Motor neuron (in vitro differentiated cells): ENCODE measurements around the gene ST7. TPM values are rescaled to one million over a fixed set of nuclear protein-coding genes. Genes with fewer than 3 reads are reported as not detected.

Experiments used
- ATAC-seq, 8 experiments: fragments of 200-7000 bp; cut with Tn5 transposase; replicated peaks in 6 of 8; 2 replicates each; pipeline ENCODE4 v1.8.0; 2021; ENCODE audit warnings: mild to moderate bottlenecking in 8 of 8, moderate library complexity in 8 of 8
- H3K27ac ChIP-seq, 2 donors: fragments of 250-450 bp; sonication (Bioruptor Pico); 2 replicates each; pipeline ENCODE4 v1.9.0; 2021; ENCODE audit warnings: antibody characterized with exemption in 2 of 2, mild to moderate bottlenecking in 2 of 2, moderate library complexity in 1 of 2
- H3K4me1 ChIP-seq, 2 donors: fragments of 250-450 bp; sonication (Bioruptor Pico); replicated peaks in 1 of 2; 2 replicates each; pipeline ENCODE4 v1.6.1; 2021; ENCODE audit warnings: antibody characterized with exemption in 2 of 2, mild to moderate bottlenecking in 2 of 2, moderate library complexity in 1 of 2
- H3K4me3 ChIP-seq, 5 donors: fragments of 250-450 bp; sonication (Bioruptor Pico); 2 replicates each; pipeline ENCODE4 v1.9.0; 2021; ENCODE audit warnings: antibody characterized with exemption in 5 of 5, mild to moderate bottlenecking in 5 of 5, moderate library complexity in 4 of 5
- WGBS, 10 experiments: fragments of 450-650 bp; shearing (Covaris generic); methylation state at CpG; one replicate each; pipeline ENCODE4 v1.0.0; 2022; 5-methylcytosine and 5-hydroxymethylcytosine counted together
- in situ Hi-C, 9 experiments: fragments of 400-800 bp; cut with MboI; loops; one replicate each; pipeline ENCODE4 v1.15.0; 2021; ENCODE audit warnings: low sequenced_read_pairs in 9 of 9, low pct_unique_long_range_greater_than_20kb in 2 of 9; ENCODE audit not compliant: unreplicated experiment in 9 of 9
- total RNA-seq, 8 experiments: library from RNA; unstranded; fragments of 300-600 nt; gene quantifications; 2 replicates each; pipeline versions ENCODE4 v1.2.3 to v1.2.4, GENCODE V29; 2022

The ST7 gene
- total RNA-seq, 8 experiments from 2014 or later = 20.6 to 55.5 (median 42.4) TPM

DNA sequence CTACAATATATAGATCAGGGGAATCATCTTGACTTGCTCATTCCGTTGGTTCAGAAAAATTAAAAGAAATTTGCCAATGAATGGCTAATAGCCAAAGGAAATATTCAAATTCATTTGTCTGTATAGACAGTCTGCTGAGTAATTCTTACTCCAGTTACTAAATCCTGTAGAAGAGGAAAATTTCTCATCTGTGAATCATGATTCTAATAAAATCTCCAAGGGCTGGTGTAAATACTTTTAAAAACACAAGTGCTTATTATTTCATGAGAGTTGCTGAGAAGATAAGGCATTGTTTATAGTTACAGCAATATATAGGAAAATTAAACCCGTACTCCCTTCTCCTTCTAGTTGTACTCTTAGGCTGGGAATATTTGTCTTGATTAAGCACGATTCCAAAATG is 316.6 kb downstream of the ST7 start:
- Histone ChIP-seq H3K27ac (no peak overlapping the region), H3K4me1 (no peaks in the 10 kb centered on the region), H3K4me3 (no peak overlapping the region)
- in situ Hi-C loops = no loop called here
- ATAC-seq = peak in 3 of 8 experiments; percentile 31 to 57 (median 34)
- 19 to 100% (median 76%) methylated on average over 1 to 3 of the region's 3 CpGs; no CpG with 5 or more reads in 2 of the 10 experiments for WGBS, 10 experiments

DNA sequence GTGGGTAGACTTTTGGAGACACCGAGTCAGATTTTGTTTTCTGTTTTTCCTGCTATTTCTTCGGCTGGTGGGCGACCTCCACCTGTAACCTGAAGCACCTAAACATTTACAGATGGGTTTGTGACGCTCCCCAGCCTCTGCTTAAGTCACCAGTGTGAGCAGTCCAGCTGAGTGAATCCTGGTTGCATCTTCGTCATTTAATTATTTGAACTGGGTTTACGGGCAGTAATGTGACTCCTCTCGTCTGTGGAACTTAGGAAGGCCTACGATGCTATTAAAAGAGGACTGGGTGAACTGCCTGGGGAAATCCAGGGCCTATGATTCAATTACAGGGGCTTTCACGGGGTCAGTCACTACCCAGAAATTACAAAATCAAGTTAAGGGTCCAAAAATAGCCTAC is 317.1 kb downstream of the ST7 start:
- in situ Hi-C loops = no loop called here
- ATAC-seq = no peak
- Histone ChIP-seq H3K4me3 (no peak overlapping the region), H3K27ac (no peak overlapping the region), H3K4me1 (no peaks in the 10 kb centered on the region)
- 41 to 100% (median 77%) methylated on average over 1 to 9 of the region's 9 CpGs; no CpG with 5 or more reads in 1 of the 10 experiments for WGBS, 10 experiments

DNA sequence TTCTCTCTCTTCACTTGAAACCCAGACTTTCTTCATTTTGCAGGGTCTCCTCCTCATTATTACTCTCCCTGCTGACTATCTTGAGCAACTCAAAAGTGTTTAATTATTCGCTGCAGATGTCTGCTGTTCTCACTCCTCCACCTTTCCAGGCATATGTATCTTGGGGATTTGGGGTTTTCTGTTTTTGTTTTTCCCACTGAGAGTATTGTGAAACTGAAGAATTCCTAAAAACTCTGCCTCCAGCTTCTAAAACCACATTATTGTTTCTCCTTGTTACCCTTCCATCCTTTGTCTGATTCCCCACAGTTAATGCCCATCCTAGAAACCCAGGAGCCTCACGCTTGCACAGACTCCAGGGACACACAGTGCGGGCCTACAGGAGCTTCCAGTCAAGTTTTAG is 318.3 kb downstream of the ST7 start:
- no peaks in the 10 kb centered on the region for H3K4me1 ChIP-seq
- no peak overlapping the region for H3K27ac ChIP-seq
- in situ Hi-C loops = no loop called here
- 75 to 100% (median 93%) methylated on average over 1 to 3 of the region's 3 CpGs; no CpG with 5 or more reads in 1 of the 10 experiments for WGBS, 10 experiments
- H3K4me3 ChIP-seq = no peak overlapping the region
- no peak for ATAC-seq

DNA sequence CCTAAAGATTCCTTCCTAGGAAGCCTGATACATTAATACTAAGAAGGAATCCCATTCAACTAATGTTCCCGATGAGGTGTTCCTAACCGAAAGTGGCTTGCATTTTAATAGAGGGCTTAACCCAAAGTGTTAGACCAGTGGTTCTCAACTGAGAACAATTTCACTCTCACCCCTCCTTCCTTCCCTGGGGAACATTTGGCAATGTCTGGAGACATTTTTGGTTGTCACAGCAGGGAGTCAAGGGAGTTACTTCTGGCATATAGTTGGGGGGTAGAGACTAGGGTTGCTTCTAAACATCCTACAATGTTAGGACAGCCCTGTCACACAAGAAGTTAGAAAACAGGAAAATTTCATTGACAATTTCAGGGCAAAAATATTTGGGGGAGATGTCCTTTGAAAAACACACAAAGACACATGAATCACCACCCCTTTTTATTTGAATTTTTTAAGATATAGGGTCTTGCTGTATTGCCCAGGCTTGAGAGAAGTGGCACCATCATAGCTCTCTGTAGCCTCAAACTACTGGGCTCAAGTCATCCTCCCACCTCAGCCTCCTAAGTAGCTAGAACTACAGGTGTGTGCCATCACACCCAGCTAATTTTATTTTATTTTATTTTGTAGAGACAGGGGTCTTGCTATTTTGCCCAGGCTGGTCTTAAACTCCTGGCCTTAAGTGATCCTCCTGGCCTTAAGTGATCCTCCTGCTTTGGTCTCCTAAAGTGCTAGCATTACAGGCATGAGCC is 318.9 kb downstream of the ST7 start:
- 83 to 100% (median 96%) methylated on average over 1 to 2 of the region's 2 CpGs; no CpG with 5 or more reads in 4 of the 10 experiments for WGBS, 10 experiments
- ATAC-seq = no peak
- no peak overlapping the region for H3K4me3 ChIP-seq
- in situ Hi-C loops = no loop called here
- no peaks in the 10 kb centered on the region for H3K4me1 ChIP-seq
- H3K27ac ChIP-seq = no peak overlapping the region

DNA sequence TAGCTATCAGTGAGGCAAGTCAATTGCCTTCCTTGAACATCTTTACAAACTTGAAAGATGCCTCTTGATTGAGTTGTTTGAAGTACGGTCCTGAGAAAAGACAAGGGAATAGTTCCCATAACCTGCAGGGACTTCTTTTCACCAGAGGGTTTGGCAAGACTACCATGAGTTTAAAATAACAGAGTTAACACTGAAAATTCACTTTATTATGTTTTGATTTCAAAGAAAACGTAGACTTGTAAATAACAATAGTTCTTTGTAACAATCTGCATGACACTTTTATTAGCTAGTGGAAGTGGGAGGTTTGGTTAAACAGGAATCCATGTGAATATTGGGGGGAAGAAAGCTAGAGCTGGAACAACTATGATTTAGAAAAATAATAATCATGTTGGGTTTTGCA is 320.0 kb downstream of the ST7 start:
- H3K4me1 ChIP-seq = no peaks in the 10 kb centered on the region
- H3K4me3 ChIP-seq = no peak overlapping the region
- H3K27ac ChIP-seq = no peak overlapping the region
- ATAC-seq = no peak
- in situ Hi-C loops = no loop called here
- 49 to 100% (median 66%) methylated on average over 1 to 2 of the region's 2 CpGs; no CpG with 5 or more reads in 3 of the 10 experiments for WGBS, 10 experiments

DNA sequence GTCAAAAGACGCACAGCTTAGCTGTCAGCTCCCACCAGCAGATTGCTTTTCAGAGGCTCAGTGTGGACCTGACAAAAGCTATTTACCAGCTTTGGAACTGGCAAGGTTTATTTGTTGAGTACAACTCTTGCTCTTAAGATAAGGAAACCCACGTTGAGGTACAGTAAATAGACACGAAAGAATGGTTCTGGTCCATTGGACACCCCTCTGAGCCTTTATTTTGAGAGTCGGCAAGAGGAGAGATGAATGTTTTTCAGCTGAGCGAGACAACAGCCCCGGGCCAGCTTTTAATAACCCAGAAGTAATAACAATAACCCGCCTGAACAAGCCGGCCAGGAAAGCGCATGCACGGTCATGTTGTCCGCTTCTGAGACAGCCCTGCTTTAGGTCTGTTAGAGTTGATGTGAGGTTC is 320.5 kb downstream of the ST7 start:
- no peak overlapping the region for H3K4me3 ChIP-seq
- no peak overlapping the region for H3K27ac ChIP-seq
- H3K4me1 ChIP-seq = no peaks in the 10 kb centered on the region
- WGBS, 10 experiments = 17 to 100% (median 73%) methylated on average over 1 to 10 of the region's 11 CpGs
- ATAC-seq = no peak
- in situ Hi-C loops = no loop called here

DNA sequence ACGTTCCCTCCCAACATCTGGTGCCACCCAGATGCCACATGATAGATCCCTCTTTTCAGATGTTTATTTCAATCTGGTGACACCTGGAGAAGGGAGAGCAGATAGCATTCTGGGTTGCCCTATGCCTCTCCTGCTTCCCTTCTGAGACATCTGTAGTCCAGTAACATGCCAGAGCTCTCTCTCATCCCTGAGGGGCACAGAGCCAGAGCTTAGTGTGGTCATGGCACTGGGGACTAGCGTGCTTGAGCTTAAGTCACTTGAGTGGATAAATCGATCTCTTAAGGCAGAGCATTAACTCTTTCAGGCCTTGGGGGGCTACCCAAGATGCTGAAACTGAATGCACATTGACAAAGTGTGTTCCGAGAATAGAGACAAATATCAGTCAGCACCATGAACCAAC is 321.6 kb downstream of the ST7 start:
- no peak overlapping the region for H3K4me3 ChIP-seq
- no peak for ATAC-seq
- no peak overlapping the region for H3K27ac ChIP-seq
- no peaks in the 10 kb centered on the region for H3K4me1 ChIP-seq
- 67 to 100% (median 80%) methylated on average over 1 to 3 of the region's 4 CpGs; no CpG with 5 or more reads in 4 of the 10 experiments for WGBS, 10 experiments
- in situ Hi-C loops = no loop called here

DNA sequence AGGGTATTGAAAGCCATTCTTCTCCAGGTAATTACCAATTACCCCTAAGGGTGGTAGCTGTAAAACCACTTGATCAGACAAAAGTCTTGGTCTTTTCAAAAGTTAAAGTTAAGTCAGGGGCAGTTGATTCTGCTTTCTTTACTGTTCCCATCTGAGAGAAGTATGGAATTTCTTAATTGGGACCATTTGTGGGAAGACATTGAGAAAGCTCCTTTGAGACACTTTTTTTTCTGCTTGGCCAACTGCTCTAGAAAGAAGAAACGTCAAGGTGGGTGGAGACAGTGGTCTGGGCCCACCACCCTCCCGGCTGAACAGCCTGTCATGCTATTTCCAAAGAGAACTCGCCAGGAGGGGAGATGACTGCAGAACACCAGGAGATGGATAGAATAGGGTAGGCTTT is 324.3 kb downstream of the ST7 start:
- no peak for ATAC-seq
- no peak overlapping the region for H3K4me3 ChIP-seq
- in situ Hi-C loops = no loop called here
- H3K27ac ChIP-seq = no peak overlapping the region
- WGBS, 10 experiments = 8 to 100% (median 67%) methylated on average over 1 to 3 of the region's 3 CpGs; no CpG with 5 or more reads in 3 of the 10 experiments
- no peaks in the 10 kb centered on the region for H3K4me1 ChIP-seq

DNA sequence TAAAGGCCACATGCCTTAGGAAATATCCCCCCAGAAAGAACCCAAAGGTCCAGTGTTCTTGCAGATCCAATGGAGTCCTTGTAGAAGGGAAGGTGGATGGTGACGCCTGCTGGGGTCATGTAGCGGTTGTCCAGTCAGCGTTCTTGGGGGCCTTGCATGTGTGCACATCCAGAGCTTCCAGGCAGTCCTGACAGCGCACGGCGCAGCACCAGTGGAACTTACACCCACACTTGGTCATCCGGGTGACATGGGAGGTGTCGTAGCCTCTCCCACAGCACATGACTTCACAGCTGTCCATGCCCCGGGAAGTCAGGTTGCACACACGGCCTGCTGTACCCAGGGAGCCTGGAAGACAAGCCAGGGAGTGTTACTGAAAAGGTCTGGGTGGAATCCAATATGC is 324.7 kb downstream of the ST7 start:
- Histone ChIP-seq H3K27ac (no peak overlapping the region), H3K4me1 (no peaks in the 10 kb centered on the region), H3K4me3 (no peak overlapping the region)
- ATAC-seq = no peak
- in situ Hi-C loops = no loop called here
- 86 to 100% (median 93%) methylated on average over 1 to 6 of the region's 10 CpGs; no CpG with 5 or more reads in 6 of the 10 experiments for WGBS, 10 experiments

DNA sequence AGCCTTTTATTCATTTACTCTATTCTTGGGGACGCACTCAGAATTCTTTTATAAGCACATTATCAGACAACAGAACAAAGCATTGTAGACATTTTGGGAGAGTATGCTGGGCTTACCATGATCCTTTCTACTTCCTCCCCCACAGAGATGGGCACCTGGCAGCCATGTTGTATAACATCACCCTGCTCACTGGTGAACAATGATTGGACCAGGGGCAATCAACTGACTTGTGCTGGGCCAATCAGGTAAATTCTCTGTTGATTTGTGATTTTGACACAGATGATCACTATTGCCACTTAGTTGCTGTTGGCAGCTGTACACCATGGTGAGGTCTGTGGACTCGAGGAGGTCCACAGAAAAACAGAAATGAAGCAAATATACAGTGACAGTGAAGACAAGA is 325.9 kb downstream of the ST7 start:
- in situ Hi-C loops = no loop called here
- WGBS, 10 experiments = 70 to 100% (median 87%) methylated on average over 1 to 2 of the region's 2 CpGs; no CpG with 5 or more reads in 2 of the 10 experiments
- Histone ChIP-seq H3K4me3 (no peak overlapping the region), H3K27ac (no peak overlapping the region), H3K4me1 (no peaks in the 10 kb centered on the region)
- no peak for ATAC-seq

Other genes with a start within 250 kb of the ST7 start
- gene CAPZA2, start 90.9 kb upstream of the ST7 start, total RNA-seq = 100 to 1,000 TPM in 2 of 8 experiments, 10 to 100 TPM in 6; 62.1 to 138 (median 91.1) TPM